Immature natural killer cell (primary cell): Measurements from ENCODE around the gene CASR. TPM values are rescaled to one million over a fixed set of nuclear protein-coding genes. Genes with fewer than 3 reads are reported as not detected.
A peak's percentile ranks its signal among the peaks of the same experiment; 100 is the strongest.

Source experiments
- DNase-seq, 3 donors: peaks; one replicate each; pipeline ENCODE4 v3.0.0; 2022; ENCODE audit warnings: mixed read lengths in 1 of 3
- H3K27ac Mint-ChIP-seq, 6 donors: one replicate each; pipeline ENCODE4 v1.8.0; 2020; ENCODE audit warnings: mixed read lengths in 6 of 6, mild to moderate bottlenecking in 5 of 6, inconsistent platforms in 4 of 6, moderate library complexity in 3 of 6
- H3K27me3 Mint-ChIP-seq, 3 donors: one replicate each; pipeline ENCODE4 v1.8.0; 2020 to 2021; ENCODE audit warnings: low read depth in 3 of 3, mild to moderate bottlenecking in 3 of 3, mixed read lengths in 3 of 3, moderate library complexity in 3 of 3, inconsistent platforms in 1 of 3
- H3K36me3 Mint-ChIP-seq, 3 donors: one replicate each; pipeline ENCODE4 v1.8.0; 2020; ENCODE audit warnings: mixed read lengths in 3 of 3, inconsistent platforms in 2 of 3, mild to moderate bottlenecking in 2 of 3
- H3K4me1 Mint-ChIP-seq, 2 donors: one replicate each; pipeline ENCODE4 v1.8.0; 2020; ENCODE audit warnings: inconsistent platforms in 2 of 2, mild to moderate bottlenecking in 2 of 2, mixed read lengths in 2 of 2, moderate library complexity in 1 of 2
- H3K4me3 Mint-ChIP-seq, 5 donors: one replicate each; pipeline ENCODE4 v1.8.0; 2020; ENCODE audit warnings: mild to moderate bottlenecking in 5 of 5, mixed read lengths in 5 of 5, inconsistent platforms in 3 of 5, moderate library complexity in 3 of 5
- H3K9me3 Mint-ChIP-seq, 6 donors: one replicate each; pipeline ENCODE4 v1.8.0; 2020; ENCODE audit warnings: mild to moderate bottlenecking in 6 of 6, mixed read lengths in 6 of 6, inconsistent platforms in 4 of 6, moderate library complexity in 3 of 6
- polyA plus RNA-seq, 3 donors: library from polyadenylated mRNA; unstranded; fragments of 300-500 nt; fragmentation: Illumina TruSeq; gene quantifications; one replicate each; pipeline ENCODE4 v1.2.3, GENCODE V29; 2021

CASR gene
- polyA plus RNA-seq, 3 donors from 2014 or later: not detected

DNA sequence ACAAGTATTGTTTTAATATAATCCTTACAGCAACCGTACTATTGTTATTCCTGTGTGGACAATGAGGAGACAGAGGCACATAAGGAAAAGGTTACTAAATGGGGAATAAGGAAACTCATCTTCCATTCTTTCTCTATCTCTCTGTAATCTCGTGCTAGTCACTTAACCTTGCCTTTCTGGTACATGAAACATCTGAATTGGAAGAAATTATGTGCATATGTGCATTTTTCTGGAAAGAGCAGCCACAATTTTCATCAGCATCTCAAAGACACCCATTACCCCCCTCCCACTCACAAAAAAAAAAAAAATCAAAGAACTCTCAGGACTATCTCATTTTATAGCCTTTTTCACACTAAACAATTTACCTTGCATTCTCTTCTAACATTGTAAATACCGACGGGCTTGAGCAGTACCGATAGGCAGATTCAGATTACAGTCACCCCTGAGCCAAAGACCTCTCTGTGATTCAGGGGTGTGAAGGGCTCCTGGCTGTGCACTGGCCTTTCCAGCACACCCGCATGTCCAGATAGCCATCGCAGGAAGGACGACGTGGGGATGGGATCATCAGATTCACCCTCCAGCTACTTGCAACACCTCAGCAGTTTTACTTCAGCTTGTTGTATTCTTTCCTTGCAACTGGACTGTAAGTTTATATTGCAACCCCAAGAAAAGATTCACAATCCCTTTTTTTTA is 48.1 kb downstream of the CASR start:
- H3K9me3 Mint-ChIP-seq: no peaks in the 10 kb centered on the region
- no peaks in the 10 kb centered on the region for H3K36me3 Mint-ChIP-seq
- peaks cover 0 to 2% (median 2%) of the 10 kb centered on the region in 3 donors for H3K27me3 Mint-ChIP-seq
- no peak overlapping the region for H3K4me3 Mint-ChIP-seq
- peaks cover 16 to 21% of the 10 kb centered on the region in 2 donors for H3K4me1 Mint-ChIP-seq
- no peak for DNase-seq
- peak overlapping the region in 1 of 6 donors; percentile 12 for H3K27ac Mint-ChIP-seq

GRCh38 chr3:122232485-122232884 is 49.0 kb downstream of the CASR start:
- Mint-ChIP-seq H3K9me3 (no peaks in the 10 kb centered on the region), H3K27ac (peak overlapping the region in 3 of 6 donors; percentile 12 to 57 (median 38)), H3K27me3 (peaks cover 0 to 2% (median 2%) of the 10 kb centered on the region in 3 donors), H3K4me3 (peak overlapping the region in 2 of 5 donors; percentile 6 to 37), H3K4me1 (peaks cover 16 to 21% of the 10 kb centered on the region in 2 donors), H3K36me3 (no peaks in the 10 kb centered on the region)
- no peak for DNase-seq

DNA sequence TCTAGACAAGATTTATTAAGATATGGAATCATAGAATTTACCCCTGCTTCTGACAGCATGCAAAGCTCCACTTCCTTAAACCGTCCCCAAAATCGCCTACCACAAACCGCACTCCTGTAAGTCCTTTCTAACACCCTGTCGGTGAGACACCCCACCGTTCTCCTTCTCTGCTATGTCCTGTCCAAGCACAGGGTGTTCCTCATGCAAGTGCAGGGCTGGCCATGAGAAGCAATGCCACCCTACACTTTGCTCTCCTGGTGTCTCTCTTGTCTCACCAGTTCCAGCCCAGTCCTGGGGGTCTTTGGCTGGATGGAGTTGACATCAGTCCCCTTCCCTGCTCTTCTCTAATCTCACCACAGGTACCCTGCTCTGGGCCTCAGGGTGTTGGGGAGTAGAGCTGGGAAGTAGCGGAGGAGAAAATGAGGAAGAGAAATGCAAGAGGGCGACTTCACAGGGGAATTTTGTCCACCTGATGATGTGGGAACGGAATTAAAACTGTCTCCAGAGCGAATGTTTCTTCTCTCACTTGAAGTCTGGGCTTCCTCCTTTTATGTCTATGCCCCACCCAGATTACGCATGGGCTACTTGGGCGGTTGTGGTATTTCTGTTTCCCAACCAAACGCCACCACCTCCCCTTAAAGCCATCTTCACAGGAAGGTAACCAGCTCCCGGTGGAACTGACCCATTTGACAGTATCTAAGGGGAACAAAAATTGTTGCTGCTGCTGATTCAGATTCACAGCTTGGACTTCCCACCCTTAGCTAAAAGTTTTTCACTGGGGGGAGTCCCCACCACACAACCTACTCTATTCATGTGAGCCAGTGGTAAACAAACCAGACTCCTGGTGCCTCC is 49.9 kb downstream of the CASR start:
- Mint-ChIP-seq H3K9me3 (no peaks in the 10 kb centered on the region), H3K4me3 (peak overlapping the region in 4 of 5 donors; percentile 4 to 55 (median 29)), H3K36me3 (no peaks in the 10 kb centered on the region), H3K27me3 (peaks cover 1 to 3% (median 2%) of the 10 kb centered on the region in 3 donors), H3K27ac (peak overlapping the region in 4 of 6 donors; percentile 2 to 57 (median 46)), H3K4me1 (peaks cover 16 to 21% of the 10 kb centered on the region in 2 donors)
- DNase-seq: peak; percentile 10 to 34 (median 11)

DNA sequence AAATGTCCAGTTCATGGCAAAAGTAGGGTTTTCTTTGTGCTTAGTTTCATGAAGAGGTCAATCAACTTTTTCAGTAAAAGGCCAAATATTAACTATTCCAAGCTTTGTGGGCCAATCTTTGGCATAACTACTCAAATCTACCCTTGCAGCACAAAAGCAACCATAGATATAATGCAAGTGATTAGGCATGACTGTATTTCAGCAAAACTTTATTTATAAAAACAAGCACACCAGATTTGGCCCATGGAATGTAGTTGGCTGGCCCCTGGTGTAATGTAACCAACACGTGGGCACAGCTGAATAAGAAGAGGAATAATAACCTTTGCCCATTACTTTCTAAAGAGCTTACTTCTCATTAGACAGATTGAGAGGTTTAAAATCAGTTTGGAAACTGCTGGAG is 50.6 kb downstream of the CASR start:
- no peaks in the 10 kb centered on the region for H3K9me3 Mint-ChIP-seq
- H3K27ac Mint-ChIP-seq: no peak overlapping the region
- peaks cover 16 to 21% of the 10 kb centered on the region in 2 donors for H3K4me1 Mint-ChIP-seq
- peaks cover 1 to 6% (median 2%) of the 10 kb centered on the region in 3 donors for H3K27me3 Mint-ChIP-seq
- H3K36me3 Mint-ChIP-seq: no peaks in the 10 kb centered on the region
- no peak overlapping the region for H3K4me3 Mint-ChIP-seq
- no peak for DNase-seq

DNA sequence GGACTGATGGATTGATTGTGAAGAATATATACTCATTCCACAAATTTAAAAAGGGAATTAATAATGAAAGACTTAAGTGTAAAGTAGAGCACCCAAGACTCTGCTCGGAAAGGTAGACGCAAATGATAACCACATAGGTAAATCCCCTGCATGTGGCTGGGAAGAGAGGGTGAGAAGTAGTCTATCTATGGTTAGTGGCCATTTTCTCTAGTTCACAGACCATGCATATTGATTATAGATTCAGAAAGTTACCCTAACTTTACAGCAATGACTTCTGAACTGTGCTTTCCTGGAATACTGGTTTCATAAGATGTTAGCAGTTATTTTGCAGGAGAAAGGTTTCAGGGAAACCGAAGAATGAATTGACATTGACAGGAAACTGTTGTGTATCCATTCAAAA is 51.7 kb downstream of the CASR start:
- H3K27me3 Mint-ChIP-seq: peaks cover 2 to 6% (median 3%) of the 10 kb centered on the region in 3 donors
- peaks cover 16 to 21% of the 10 kb centered on the region in 2 donors for H3K4me1 Mint-ChIP-seq
- no peaks in the 10 kb centered on the region for H3K36me3 Mint-ChIP-seq
- no peak overlapping the region for H3K4me3 Mint-ChIP-seq
- no peaks in the 10 kb centered on the region for H3K9me3 Mint-ChIP-seq
- no peak overlapping the region for H3K27ac Mint-ChIP-seq
- no peak for DNase-seq

DNA sequence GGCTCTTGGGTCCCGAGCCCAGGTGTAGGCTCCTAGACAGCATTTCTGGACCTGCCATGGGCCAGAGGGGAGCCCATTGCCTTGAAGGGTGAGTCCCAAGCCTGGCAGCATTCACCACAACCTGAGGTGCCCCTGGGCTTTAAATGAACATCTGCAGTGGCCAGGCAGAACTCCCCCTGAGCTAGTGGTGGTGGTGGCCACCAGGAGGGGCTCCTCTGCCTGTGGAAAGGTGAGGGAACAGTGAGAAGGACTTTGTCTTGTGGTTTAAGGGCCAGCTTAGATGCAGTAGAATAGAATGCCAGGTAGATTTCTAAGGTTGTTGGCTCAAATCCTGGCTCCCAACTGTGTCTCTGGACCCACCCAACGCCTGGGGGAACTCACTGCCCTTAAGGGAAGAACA is 55.6 kb downstream of the CASR start:
- H3K27ac Mint-ChIP-seq: no peak overlapping the region
- no peaks in the 10 kb centered on the region for H3K36me3 Mint-ChIP-seq
- no peaks in the 10 kb centered on the region for H3K9me3 Mint-ChIP-seq
- no peak overlapping the region for H3K4me3 Mint-ChIP-seq
- no peak for DNase-seq
- H3K27me3 Mint-ChIP-seq: peaks cover 7 to 22% (median 8%) of the 10 kb centered on the region in 3 donors
- no peaks in the 10 kb centered on the region for H3K4me1 Mint-ChIP-seq

- no peak for DNase-seq
- Mint-ChIP-seq H3K4me1 (peaks cover 9 to 26% of the 10 kb centered on the region in 2 donors), H3K36me3 (no peaks in the 10 kb centered on the region), H3K4me3 (peak overlapping the region; percentile 56 to 85 (median 79)), H3K27ac (no peak overlapping the region), H3K9me3 (peaks cover 0 to 1% (median 0%) of the 10 kb centered on the region in 6 donors), H3K27me3 (peaks cover 4 to 21% (median 5%) of the 10 kb centered on the region in 3 donors)
Measured at GRCh38 chr3:122245513-122246174, 62.2 kb downstream of the CASR start.

DNA sequence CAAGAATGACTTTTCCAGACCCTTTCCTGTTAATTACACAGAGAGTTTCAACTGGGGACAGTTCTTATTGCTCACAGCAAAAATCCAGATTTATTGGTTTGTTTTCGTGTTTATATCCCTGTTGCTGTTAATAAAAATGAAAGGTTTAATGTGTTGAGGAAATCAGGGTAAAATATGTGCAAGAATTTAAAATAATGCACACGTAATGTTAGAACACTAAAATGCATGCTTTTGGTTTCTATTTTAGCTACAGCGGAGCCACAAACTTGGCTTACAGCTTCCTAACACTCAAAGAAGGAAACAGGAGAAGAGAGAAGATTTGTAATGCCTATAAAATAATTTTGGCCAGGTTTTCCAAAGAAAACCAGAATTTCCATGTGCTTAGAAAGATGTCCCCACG is 62.7 kb downstream of the CASR start:
- Mint-ChIP-seq H3K4me1 (peaks cover 9 to 26% of the 10 kb centered on the region in 2 donors), H3K27me3 (peaks cover 4 to 16% (median 5%) of the 10 kb centered on the region in 3 donors), H3K4me3 (peak overlapping the region; percentile 56 to 85 (median 79)), H3K36me3 (no peaks in the 10 kb centered on the region), H3K27ac (peak overlapping the region in 3 of 6 donors; percentile 30 to 53 (median 47)), H3K9me3 (peaks cover 0 to 1% (median 0%) of the 10 kb centered on the region in 6 donors)
- DNase-seq: no peak

DNA sequence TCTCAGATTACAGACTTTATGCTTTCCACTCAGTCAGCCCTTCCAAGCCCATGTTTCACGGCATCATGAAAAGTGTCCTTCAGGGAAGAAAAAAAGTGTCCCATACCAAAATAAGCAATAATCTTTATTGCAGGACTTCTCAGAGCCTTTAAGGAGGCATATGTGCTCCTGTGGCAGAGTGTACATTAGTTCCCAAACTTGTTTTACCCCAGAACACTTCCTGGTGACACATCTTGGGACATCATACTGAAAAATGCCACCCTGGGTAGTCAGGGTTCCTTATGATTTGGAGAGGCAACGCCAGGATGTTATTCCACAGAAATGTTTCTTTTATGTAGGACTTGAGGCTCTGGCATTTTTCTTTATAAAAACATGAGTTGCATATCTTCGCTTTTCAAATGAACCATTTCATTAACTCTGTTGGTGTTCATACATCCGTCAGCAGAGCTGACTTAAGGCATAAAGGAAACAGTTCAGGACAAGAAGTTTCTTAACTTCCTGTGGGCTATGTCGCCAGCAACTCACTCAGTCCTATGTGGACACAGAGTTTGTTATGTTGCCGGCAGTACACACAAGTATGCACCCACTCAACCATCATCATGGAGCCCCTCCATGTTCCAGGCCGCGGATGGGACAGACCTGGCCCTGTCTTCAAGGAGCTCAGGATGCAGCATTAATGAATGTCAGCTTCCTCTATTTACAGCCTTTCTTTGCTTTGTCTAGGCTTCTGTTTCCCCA is 63.8 kb downstream of the CASR start:
- Mint-ChIP-seq H3K9me3 (peaks cover 0 to 1% (median 0%) of the 10 kb centered on the region in 6 donors), H3K27ac (peak overlapping the region in 1 of 6 donors; percentile 50), H3K4me3 (peak overlapping the region in 3 of 5 donors; percentile 16 to 34 (median 29)), H3K36me3 (no peaks in the 10 kb centered on the region), H3K4me1 (peaks cover 9 to 26% of the 10 kb centered on the region in 2 donors), H3K27me3 (peaks cover 2 to 13% (median 4%) of the 10 kb centered on the region in 3 donors)
- no peak for DNase-seq

GRCh38 chr3:122247825-122248185 is 64.3 kb downstream of the CASR start:
- DNase-seq: no peak
- peaks cover 0 to 1% (median 0%) of the 10 kb centered on the region in 6 donors for H3K9me3 Mint-ChIP-seq
- no peaks in the 10 kb centered on the region for H3K36me3 Mint-ChIP-seq
- peaks cover 9 to 26% of the 10 kb centered on the region in 2 donors for H3K4me1 Mint-ChIP-seq
- peak overlapping the region in 1 of 6 donors; percentile 39 for H3K27ac Mint-ChIP-seq
- H3K27me3 Mint-ChIP-seq: peaks cover 0 to 9% (median 5%) of the 10 kb centered on the region in 3 donors
- H3K4me3 Mint-ChIP-seq: no peak overlapping the region

- peaks cover 0 to 6% (median 4%) of the 10 kb centered on the region in 3 donors for H3K27me3 Mint-ChIP-seq
- H3K27ac Mint-ChIP-seq: no peak overlapping the region
- peaks cover 0 to 12% of the 10 kb centered on the region in 2 donors for H3K4me1 Mint-ChIP-seq
- DNase-seq: no peak
- H3K9me3 Mint-ChIP-seq: peaks cover 0 to 1% (median 0%) of the 10 kb centered on the region in 6 donors
- H3K4me3 Mint-ChIP-seq: no peak overlapping the region
- no peaks in the 10 kb centered on the region for H3K36me3 Mint-ChIP-seq
Measured at GRCh38 chr3:122251428-122251827, 68.0 kb downstream of the CASR start.

DNA sequence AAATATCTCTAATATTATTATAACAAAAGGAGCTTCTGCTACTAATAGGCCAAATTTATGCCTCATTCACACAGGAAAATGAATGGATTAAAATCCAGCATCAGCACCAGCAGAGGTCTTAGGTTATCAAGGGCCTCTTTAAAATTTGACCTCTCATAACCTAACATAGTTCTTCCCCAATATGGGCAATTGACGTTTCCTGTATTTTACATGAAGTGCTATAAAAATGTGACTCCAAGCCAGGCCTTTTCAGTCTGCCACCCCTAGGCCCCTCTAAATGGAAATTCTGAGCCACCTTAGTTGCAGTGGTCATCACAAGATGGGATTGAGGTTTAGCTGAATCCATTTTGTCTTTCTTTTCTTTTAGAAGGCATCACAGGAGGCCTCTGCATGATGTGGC is 70.1 kb downstream of the CASR start:
- no peak for DNase-seq
- Mint-ChIP-seq H3K36me3 (no peaks in the 10 kb centered on the region), H3K27me3 (peaks cover 0 to 8% (median 5%) of the 10 kb centered on the region in 3 donors), H3K4me3 (no peak overlapping the region), H3K4me1 (no peaks in the 10 kb centered on the region), H3K9me3 (peaks cover 0 to 1% (median 0%) of the 10 kb centered on the region in 6 donors), H3K27ac (no peak overlapping the region)
